Ascending aorta (tissue), 2 donors: ENCODE results near the gene SH3PXD2A. TPM values are rescaled to one million over a fixed set of nuclear protein-coding genes. Genes with fewer than 3 reads are reported as not detected.

Source experiments
- DNase-seq, 2 donors: peaks; one replicate each; pipeline ENCODE4 v3.0.0-alpha.2; 2019; ENCODE audit warnings: low spot score in 2 of 2
- H3K27ac ChIP-seq, 2 donors: fragments of 200-600 bp; sonication (generic); one replicate each; pipeline ENCODE4 v1.5.1; 2016 to 2017; ENCODE audit warnings: mild to moderate bottlenecking in 1 of 2
- H3K27me3 ChIP-seq: fragments of 200-600 bp; sonication (generic); one replicate; pipeline ENCODE4 v1.5.1; 2017
- H3K36me3 ChIP-seq, 2 donors: fragments of 200-600 bp; sonication (generic); one replicate each; pipeline ENCODE4 v1.5.1; 2016
- H3K4me1 ChIP-seq, 2 donors: fragments of 200-600 bp; sonication (generic); one replicate each; pipeline ENCODE4 v1.5.1; 2016 to 2017; ENCODE audit warnings: mild to moderate bottlenecking in 1 of 2
- H3K4me3 ChIP-seq, 2 donors: fragments of 200-600 bp; sonication (generic); one replicate each; pipeline ENCODE4 v1.5.1; 2016 to 2017; ENCODE audit warnings: mild to moderate bottlenecking in 1 of 2
- H3K9me3 ChIP-seq, 2 donors: fragments of 200-600 bp; sonication (generic); one replicate each; pipeline ENCODE4 v1.5.1; 2016
- CTCF ChIP-seq, 3 experiments: fragments of 200-600 bp in 2 of 3; fragments of 450-650 bp in 1 of 3; sonication (generic) in 2 of 3; IDR thresholded peaks; one replicate each; pipeline ENCODE4 v1.5.1; 2016 to 2019; ENCODE audit warnings: antibody characterized with exemption in 3 of 3, mild to moderate bottlenecking in 1 of 3, moderate library complexity in 1 of 3
- intact Hi-C: fragments of 100-400 bp; cut with DNase I; formaldehyde crosslinking; loops from one replicate; pipeline ENCODE4 v1.15.1; 2023
- total RNA-seq: library from RNA; depleted of rRNA; stranded (reverse); fragments of >200 nt; gene quantifications from one replicate; pipeline ENCODE4 v1.1.0, GENCODE V29; 2016

Gene SH3PXD2A
- total RNA-seq, 1 donor from 2014 or later = 50.0 TPM

- Histone ChIP-seq H3K4me1 (no peaks in the 10 kb centered on the region), H3K9me3 (no peaks in the 10 kb centered on the region), H3K36me3 (no peaks in the 10 kb centered on the region), H3K4me3 (no peak overlapping the region), H3K27me3 (no peaks in the 10 kb centered on the region), H3K27ac (peak overlapping the region; percentile 40 to 75)
- intact Hi-C loops = no loop called here
- no peak for TF ChIP-seq CTCF (IDR thresholded peaks at IDR 0.05)
- DNase-seq = no peak
Measured at GRCh38 chr10:103677486-103678177, 177.7 kb downstream of the SH3PXD2A start.

GRCh38 chr10:103676851-103677417 is 178.4 kb downstream of the SH3PXD2A start:
- intact Hi-C loops = no loop called here
- no peaks in the 10 kb centered on the region for H3K36me3 ChIP-seq
- H3K27me3 ChIP-seq = no peaks in the 10 kb centered on the region
- no peaks in the 10 kb centered on the region for H3K4me1 ChIP-seq
- H3K4me3 ChIP-seq = no peak overlapping the region
- no peaks in the 10 kb centered on the region for H3K9me3 ChIP-seq
- no peak for TF ChIP-seq CTCF (IDR thresholded peaks at IDR 0.05)
- H3K27ac ChIP-seq = peak overlapping the region; percentile 40 to 75
- DNase-seq = peak in 1 of 2 donors; percentile 80

GRCh38 chr10:103676058-103676785 is 179.2 kb downstream of the SH3PXD2A start:
- Histone ChIP-seq H3K27ac (peak overlapping the region; percentile 17 to 75), H3K9me3 (no peaks in the 10 kb centered on the region), H3K4me3 (no peak overlapping the region), H3K4me1 (no peaks in the 10 kb centered on the region), H3K36me3 (no peaks in the 10 kb centered on the region), H3K27me3 (no peaks in the 10 kb centered on the region)
- no peak for TF ChIP-seq CTCF (IDR thresholded peaks at IDR 0.05)
- intact Hi-C loops = no loop called here
- DNase-seq = peak in 1 of 2 donors; percentile 76

GRCh38 chr10:103673606-103674005 is 181.8 kb downstream of the SH3PXD2A start:
- DNase-seq = no peak
- H3K27ac ChIP-seq = no peak overlapping the region
- no peak for TF ChIP-seq CTCF (IDR thresholded peaks at IDR 0.05)
- H3K27me3 ChIP-seq = no peaks in the 10 kb centered on the region
- intact Hi-C loops = no loop called here
- H3K36me3 ChIP-seq = no peaks in the 10 kb centered on the region
- H3K9me3 ChIP-seq = no peaks in the 10 kb centered on the region
- H3K4me3 ChIP-seq = no peak overlapping the region
- H3K4me1 ChIP-seq = peaks cover 0 to 6% of the 10 kb centered on the region in 2 donors

GRCh38 chr10:103672345-103672744 is 183.0 kb downstream of the SH3PXD2A start:
- DNase-seq = no peak
- intact Hi-C loops = no loop called here
- Histone ChIP-seq H3K36me3 (no peaks in the 10 kb centered on the region), H3K27ac (no peak overlapping the region), H3K27me3 (no peaks in the 10 kb centered on the region), H3K4me3 (no peak overlapping the region), H3K4me1 (peaks cover 0 to 14% of the 10 kb centered on the region in 2 donors), H3K9me3 (no peaks in the 10 kb centered on the region)
- no peak for TF ChIP-seq CTCF (IDR thresholded peaks at IDR 0.05)
